GM21529 (cell line): ENCODE measurements around the gene ARL17B.
"Not testable (repeated sequence)": the region's sequence is repeated elsewhere in the genome, so short reads cannot be mapped to it uniquely, and the experiment has no call there.

Experiments
- ATAC-seq: cut with Tn5 transposase; IDR thresholded peaks from one replicate; pipeline ENCODE4 v1.9.1; 2021; ENCODE audit not compliant: unreplicated experiment

ARL17B gene

GRCh38 chr17:46361755-46362154 lies at the start of gene ARL17B:
ARL17B (minus strand) TSS chr17:46361766; CDS start chr17:46358397, 3,369 bp downstream.
- peak; percentile 82 for ATAC-seq

DNA sequence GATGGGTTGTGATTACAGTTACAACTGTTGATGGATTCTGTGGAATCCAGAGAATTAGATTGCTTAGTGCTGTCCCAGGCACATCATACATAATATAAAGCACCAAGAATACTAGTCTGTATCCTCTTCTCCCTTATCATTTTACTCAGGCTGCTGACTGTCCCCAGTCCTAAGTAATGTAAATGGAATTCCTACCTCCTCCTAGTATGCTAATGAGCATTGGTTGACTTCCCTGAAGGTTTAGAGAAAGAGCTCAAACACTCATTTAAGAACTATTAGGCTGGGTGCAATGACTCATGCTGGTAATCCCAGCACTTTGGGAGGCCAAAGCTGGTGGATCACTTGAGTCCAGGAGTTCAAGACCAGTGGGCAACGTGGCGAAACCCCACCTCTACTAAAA lies 48.3 kb upstream of the ARL17B start:
- not testable (repeated sequence) for ATAC-seq

DNA sequence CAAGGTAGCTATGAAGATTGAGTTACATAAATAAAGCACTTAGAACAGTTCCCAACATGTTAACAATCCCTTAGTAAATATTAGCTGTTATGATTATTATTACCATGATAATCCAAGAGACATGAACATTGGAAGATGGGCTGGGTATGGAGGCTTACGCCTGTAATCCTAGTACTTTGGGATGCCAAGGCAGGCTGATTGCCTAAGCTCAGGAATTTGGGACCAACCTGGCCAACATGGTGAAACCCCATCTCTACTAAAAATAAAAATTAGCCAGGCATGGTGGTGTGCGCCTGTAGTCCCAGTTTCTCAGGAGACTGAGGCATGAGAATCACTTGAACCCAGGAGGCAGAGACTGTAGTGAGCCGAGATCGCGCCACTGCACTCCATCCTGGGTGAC lies 45.6 kb upstream of the ARL17B start:
- ATAC-seq, result not testable (repeated sequence)

GRCh38 chr17:46401033-46401787 lies 39.6 kb upstream of the ARL17B start:
- ATAC-seq, result not testable (repeated sequence)

DNA sequence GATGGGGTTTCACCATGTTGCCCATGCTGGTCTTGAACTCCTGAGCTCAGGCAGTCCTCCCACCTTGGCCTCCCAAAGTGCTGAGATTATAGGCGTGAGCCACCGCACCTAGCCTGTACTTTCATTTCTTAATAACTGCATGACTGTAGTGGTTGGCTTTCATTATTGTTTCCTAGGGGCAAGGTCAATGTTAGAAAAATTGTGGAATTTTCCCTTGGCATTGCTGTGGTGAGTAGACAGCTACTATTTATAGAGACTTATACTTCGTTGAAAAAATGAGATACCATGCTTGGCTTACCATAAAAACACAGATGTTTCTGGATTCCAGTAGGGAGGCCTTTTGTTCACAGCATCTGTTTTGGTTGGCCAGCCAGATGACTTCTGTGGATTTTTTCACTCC lies 39.0 kb upstream of the ARL17B start:
- not testable (repeated sequence) for ATAC-seq

- not testable (repeated sequence) for ATAC-seq
Observed at GRCh38 chr17:46399993-46400392, 38.4 kb upstream of the ARL17B start.

- not testable (repeated sequence) for ATAC-seq
Observed at GRCh38 chr17:46396292-46396691, 34.7 kb upstream of the ARL17B start.

GRCh38 chr17:46393702-46394101 lies 32.1 kb upstream of the ARL17B start:
- not testable (repeated sequence) for ATAC-seq

- not testable (repeated sequence) for ATAC-seq
Observed at GRCh38 chr17:46385491-46385890, 23.9 kb upstream of the ARL17B start.

DNA sequence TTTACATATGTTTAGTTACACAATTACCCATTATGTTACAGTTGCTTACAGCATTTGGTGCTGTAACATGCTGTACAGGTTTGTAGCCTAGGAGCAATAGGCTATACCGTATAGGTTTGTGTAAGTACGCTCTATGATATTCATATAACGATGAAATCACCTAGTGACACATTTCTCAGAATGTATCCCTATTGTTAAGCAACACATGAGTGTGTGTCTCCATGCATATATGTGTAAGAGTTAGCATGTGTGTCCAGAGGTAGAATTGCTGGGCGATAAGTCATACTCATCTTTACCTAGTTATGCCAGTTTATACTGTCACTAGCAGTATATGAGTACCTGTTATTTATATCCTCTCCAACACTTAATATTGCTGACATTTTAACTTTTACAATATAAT lies 21.6 kb upstream of the ARL17B start:
- ATAC-seq, result not testable (repeated sequence)

- peak; percentile 49 for ATAC-seq
Observed at GRCh38 chr17:46373418-46373817, 11.9 kb upstream of the ARL17B start.

DNA sequence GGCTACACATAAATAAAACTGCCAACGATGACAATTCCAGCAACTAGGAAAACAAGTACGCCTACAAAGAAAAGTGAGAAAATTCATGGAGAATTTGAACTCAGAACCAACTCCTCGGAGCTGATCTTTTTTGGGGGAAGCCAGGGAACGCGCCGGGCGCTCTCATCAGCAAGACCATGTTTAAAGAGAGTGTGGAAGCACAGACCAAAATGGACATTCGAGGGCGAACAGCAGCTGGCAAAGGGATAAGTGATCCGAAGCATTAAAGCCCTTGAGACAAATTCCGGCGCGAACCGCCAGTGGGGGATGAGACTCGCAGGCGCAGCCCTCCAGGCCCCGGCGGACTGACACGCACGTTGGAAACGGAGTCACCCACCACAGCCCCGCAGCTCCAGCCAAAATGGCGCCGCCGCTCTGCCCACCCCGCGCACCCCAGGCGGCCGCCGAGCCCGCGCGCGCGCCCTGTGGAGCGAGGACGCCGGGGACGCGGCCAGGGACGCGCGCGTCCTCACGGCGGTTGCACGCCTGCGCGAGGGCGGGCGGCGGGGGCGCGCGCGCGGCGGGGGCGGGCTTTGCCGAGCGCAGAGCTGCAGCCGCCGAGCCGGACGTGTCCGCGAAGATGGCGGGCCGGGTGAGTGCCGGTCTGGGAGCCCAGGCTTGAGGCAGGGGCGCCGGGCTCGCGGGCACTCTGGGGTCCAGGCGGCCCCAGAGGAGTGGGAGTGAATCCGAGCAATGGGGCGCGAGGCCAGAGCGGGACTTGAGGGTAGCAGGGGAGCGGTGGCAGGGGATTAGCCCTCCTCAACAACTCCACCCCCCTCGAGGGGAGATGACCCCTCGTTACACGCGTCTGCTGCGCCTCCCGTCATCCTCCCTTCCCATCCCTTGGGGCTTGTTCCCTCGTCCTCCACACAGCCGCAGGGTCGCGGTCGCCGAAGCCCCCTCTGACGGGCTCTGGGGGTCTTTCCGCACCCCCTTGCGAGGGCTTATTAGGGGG lies 11.0 kb upstream of the ARL17B start:
- peak; percentile 67 for ATAC-seq

DNA sequence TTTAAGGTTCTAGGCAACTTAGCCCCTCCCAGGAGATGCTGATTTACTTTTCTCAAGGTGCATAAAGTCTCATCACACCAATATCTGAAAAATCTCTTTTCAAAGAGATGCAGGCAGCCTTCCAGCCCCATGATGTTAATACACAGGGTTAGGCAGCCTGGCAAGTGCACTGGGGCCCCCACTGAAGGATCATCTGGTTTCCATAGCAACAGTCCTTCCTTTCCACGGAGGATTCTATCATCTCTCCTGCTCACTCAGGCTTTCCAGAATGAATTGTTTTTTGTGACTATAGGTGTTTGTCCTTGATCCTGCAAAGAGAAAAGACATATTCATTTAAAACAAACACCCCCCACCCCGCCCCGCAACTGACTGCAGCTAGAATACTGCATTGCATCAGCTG lies 6.0 kb upstream of the ARL17B start:
- not testable (repeated sequence) for ATAC-seq

- peak; percentile 62 for ATAC-seq
Observed at GRCh38 chr17:46361145-46361735, 326 bp downstream of the ARL17B start.

DNA sequence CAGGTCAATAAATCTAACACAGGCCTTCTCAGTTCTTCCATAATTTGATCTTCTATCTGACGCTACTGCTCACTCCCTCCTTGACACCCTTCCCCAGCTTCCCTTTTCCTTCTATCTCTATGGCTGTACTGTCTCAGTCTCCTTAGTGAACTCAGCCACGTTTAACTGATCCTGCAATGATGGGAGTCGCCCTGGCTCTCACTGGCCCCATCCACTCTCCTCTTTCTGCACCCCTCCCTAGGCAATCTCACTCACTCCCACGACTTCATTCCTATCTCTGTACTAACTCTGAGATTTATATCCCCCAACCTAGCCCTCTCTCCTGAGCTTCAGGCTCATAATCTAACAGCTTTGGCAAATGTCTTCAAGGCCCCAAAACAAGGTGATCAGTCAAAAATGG lies 7.7 kb downstream of the ARL17B start:
- ATAC-seq, result not testable (repeated sequence)

DNA sequence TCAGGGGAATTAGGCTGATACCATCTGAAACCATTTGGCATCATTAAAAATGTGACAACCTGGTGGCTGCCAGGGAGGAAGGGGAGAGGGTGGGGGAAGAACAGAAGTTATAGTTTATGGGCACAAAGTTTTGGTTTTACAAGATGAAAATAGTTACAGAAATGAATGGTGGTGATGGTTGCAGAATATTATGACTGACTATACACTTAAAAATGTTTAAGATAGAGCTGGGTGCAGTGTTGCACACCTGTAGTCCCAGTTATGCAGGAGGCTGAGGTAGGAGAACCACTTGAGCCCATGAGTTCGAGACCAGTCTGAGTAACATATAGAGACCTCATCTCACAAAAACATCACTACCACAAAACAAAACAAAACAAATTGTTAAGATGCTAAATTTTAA lies 12.5 kb downstream of the ARL17B start:
- not testable (repeated sequence) for ATAC-seq

GRCh38 chr17:46348345-46348744 lies 13.2 kb downstream of the ARL17B start:
- ATAC-seq, result not testable (repeated sequence)

- ATAC-seq, result not testable (repeated sequence)
Observed at GRCh38 chr17:46342131-46342530, 19.4 kb downstream of the ARL17B start.

GRCh38 chr17:46341220-46341619 lies 20.3 kb downstream of the ARL17B start:
- not testable (repeated sequence) for ATAC-seq

GRCh38 chr17:46294831-46295230 lies 66.7 kb downstream of the ARL17B start, which contains the start of gene LRRC37A:
LRRC37A (plus strand) TSS chr17:46295131; CDS start chr17:46295134, 3 bp downstream.
- ATAC-seq, result not testable (repeated sequence)

GRCh38 chr17:46291618-46292017 lies 69.9 kb downstream of the ARL17B start:
- not testable (repeated sequence) for ATAC-seq
